G401.6 (cell line): ENCODE measurements around the gene VAC14.
A peak's percentile ranks its signal among the peaks of the same experiment; 100 is the strongest.

Experiments used
- FAIRE-seq: peaks from 2 replicates; lab custom pipeline; 2012; peaks lifted over from hg19 to GRCh38; lab: Jason Lieb, UNC

Gene VAC14

DNA sequence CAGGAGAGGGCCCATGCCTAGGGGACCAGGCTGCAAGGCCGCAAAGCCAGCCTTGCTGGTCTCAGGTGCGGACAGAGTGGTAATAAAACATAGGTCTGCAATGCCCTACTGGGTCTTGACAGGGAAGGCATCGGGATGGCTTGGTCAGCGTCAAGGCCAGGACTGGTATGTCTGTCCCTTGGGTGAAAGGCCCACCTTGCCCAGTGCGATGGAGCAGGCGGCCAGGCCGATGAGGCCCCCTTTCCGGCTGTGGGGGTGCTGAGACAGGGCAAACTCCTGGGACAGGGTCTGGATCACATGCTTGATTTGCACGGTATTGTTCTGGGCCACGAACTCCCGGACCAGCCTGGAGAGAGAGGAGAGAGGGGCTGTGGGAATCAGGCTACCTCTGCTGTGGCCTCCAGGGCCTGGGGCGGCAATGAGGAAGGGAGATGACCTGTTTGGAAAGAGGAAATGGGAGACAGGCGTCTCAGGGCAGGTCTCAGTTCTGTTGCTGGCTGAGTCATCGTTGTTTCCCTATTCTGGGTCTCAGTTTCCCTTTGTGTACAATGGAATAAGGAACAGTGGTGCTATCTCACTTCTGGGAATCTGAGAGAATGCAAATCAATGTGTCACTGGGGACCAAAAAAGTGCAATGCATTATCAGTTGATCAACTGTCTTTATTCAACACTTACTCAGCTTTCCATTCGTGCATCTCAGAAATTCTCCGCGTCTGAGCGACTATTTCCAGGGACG is 14.8 kb downstream of the VAC14 start:
- no peak for FAIRE-seq

DNA sequence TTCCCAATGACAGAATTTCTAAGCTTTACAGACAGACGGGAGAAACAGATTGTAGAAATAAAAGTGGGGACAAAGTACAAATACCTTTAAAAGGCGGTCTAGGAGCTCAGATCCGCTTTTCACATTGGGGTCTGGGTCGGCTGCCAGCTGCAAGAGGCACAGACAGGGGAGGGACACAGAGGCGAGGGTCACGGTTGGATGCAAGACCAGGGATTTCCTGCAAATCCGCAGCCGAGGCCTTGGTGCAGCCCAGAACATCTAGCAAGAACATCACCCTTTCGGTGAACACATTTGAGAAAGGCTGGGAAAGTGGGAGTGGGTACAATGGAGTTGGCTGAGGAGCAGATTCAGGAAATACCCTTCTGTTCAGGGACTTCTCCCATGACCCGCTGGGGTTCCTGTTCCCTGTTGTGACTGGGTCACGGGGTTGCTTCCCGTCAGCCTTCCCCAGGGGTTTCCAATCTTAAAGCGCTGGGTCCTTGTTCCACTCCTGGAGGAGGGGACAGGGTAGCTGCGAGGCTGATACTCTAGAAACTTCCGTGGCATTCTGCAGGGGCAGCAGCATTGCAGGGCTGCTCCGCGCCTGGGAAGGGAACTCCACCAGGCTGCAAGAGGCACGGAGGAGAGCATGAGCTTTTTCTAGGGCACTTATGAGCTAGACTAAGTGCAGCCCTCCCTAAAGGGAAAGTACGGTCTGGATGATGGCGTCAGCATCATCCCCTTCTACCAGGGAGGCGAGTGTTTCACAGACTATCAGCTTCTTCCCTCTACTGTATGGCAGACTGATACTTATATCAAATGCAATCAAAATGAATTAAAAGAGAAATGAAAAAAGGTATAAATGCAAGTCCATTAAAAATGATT is 16.0 kb downstream of the VAC14 start:
- no peak for FAIRE-seq

DNA sequence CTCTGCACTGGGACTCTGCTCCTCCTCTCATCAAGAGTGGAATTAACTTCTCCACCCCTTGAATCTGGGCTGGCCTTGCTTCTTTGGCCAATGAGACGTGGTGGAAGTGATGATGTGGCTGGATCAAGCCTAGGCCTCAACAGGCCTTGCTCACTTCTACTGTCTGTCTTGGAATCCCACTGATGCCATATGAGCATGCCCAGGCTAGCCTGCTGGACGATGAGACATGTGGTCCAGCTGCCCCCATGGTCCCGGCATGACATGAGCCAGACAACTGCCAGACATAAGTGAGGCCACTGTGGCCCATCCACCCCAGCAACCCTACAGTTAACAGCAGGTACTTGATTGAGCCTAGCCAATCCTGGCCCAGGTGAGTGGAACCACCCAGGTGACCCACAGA is 18.7 kb downstream of the VAC14 start:
- FAIRE-seq = no peak

DNA sequence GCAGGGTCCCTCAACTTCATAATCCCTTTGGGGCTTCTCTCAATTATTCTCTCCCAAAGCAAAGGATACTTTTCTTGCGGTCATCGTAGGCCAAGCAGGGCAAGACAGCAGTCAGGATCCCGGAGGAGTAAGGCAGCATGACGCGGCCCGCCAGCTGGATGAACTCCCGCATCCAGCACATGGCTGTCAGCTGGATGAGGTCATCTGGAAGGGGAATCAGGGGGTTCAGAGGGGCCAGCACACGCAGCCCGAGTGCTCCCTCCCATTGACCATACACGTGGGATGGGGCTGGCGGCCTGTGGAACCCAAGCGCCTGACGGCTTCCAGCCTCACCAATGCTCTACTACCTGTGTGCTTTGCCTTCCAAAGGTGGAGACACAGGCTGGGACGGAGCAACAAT is 19.2 kb downstream of the VAC14 start:
- no peak for FAIRE-seq

DNA sequence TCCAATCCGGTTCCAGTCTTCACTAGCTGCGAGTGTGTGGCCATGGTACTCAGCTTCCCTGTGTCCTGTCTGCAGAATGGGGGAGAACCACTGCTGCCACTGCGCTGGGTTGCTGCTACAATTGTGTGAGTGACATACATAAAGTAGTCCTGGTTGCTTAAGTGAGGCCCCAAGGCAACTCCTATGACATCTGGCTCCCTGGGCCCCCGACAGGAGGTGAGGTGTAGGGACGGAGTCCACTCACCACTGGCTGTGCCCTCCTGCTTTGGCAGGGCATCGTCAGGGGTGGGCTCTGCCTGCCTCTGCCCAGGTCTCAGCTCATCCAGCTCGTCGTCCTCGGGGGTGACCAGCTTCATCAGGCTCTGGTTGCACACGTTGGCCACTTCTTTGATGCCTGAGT is 20.4 kb downstream of the VAC14 start:
- FAIRE-seq = no peak

DNA sequence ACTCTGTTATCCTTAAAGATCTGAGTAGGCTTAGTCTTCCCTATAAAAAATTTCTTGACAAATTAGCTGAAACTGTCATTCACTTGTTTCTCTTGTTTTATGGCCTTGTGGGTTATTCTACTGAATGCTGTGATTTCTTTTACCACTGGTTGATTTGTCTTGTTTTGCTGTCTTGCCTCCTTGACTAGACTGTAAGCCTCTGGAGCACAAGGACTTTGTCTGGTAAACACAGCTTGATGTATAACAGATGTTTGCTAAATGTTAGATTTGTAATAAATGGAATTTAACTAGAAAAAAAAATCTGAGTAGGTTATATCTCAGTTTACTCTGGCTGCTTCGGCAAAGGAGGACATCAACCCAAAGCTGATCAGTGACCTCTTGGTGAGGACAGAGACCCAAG is 21.6 kb downstream of the VAC14 start:
- FAIRE-seq = no peak

DNA sequence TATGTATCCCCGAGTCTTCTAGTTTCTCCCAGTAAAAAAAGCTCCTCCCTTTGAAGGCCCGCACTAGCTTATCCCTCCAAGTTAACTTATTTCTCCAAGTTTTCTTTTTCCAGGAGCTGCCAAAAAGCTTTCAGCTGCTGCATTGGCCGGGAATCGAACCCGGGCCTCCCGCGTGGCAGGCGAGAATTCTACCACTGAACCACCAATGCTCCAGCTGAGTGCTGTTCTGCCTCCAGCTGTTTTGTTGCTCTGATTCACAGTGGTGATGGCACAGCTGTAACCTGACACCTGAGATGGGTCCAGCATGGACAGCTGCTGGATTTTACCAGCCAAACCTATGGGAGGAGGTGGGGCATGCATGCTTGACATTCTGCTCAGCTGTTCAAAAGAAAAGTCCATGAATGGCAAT is 22.1 kb downstream of the VAC14 start:
- no peak for FAIRE-seq

DNA sequence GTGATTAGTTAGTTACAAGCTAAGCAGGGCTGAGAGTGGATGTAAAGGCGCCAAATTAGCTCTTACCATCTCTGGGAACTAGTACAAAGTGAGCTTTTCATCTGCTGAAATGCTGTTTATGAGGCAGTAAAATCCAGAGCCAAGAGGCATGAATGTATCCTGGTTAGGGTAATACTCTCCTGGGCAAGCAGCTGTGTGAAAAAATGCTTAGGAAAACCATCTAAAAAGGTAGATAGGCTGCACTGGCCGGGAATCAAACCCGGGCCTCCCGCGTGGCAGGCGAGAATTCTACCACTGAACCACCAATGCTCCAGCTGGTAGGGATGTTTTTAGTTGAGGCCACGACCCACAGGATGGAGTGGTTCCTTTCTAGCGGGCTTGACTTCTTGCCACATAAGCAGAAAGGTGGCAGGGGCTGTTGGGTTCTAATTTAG is 23.0 kb downstream of the VAC14 start:
- no peak for FAIRE-seq

DNA sequence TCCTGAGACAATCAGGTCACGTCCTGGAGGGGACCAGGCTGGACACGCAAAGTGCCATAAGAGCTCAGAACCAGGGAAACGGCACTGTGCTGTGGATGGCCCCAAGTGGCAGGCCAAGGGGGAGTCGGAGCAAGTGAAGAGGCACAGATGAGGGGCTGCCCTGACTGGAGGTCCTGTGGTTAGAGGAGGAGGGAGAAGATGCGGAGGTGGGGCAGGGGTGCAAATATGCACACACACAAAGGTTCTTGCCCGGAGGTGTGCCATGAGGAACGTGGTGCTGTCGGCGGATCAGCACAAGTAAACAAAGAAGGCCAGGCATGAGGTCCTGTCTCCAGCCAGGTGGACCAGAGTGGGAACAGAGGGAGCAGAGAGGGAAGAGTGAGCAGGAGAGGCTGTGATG is 23.5 kb downstream of the VAC14 start:
- no peak for FAIRE-seq

DNA sequence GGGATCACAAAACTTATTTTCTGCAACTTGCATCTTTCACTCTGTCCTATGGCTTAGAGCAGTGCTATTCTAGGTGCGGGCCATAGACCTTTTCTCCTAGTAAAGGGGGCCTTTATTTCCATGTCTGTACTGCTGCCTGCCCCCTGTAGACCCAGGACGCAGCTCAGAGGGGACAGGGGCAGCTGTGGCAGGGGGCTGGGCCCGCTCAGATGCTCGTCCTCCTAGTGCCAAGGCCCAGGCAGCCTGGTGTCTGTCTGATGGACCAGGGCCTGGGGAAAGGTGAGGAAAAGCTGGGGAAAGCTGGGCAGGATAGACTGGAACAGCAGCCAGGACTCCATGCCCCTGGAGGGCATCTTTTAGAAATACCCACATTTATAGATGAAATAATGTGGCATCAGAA is 25.6 kb downstream of the VAC14 start:
- FAIRE-seq = no peak

DNA sequence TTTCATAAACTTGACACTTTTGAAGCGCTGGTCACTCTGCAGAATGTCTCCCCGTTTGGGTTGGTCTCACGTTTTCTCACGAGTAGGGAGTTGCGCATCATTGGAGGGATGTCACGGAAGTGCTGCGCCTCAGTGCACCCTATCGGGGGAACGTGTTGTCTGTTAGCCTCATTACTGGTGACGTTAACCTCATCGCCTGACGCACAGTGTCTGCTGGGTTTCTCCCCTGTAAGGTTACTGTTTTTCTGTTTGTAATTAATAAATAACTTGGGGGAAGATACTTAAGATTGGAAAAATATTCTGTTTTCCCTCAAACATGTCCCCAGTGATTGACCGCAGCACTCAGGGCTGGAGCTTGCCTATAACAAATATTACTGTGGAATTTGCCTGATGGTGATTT is 26.7 kb downstream of the VAC14 start:
- FAIRE-seq = no peak

DNA sequence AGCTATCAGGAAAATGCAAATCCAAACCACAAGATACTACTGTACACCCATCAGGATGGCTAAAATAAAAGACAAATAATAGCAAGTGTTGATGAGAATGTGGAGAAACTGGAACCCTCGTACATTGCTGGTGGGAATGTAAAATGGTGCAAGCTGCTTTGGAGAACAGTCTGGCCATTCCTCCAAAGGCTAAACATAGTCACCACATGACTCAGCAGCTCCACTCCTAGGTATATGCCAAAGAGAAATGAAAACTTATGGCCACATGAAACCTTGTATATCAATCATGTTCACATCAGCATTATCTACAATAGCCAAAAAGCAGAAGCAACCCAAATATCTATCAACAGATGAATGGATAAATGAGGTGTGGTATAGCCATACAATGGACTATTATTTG is 28.5 kb downstream of the VAC14 start:
- FAIRE-seq = no peak

DNA sequence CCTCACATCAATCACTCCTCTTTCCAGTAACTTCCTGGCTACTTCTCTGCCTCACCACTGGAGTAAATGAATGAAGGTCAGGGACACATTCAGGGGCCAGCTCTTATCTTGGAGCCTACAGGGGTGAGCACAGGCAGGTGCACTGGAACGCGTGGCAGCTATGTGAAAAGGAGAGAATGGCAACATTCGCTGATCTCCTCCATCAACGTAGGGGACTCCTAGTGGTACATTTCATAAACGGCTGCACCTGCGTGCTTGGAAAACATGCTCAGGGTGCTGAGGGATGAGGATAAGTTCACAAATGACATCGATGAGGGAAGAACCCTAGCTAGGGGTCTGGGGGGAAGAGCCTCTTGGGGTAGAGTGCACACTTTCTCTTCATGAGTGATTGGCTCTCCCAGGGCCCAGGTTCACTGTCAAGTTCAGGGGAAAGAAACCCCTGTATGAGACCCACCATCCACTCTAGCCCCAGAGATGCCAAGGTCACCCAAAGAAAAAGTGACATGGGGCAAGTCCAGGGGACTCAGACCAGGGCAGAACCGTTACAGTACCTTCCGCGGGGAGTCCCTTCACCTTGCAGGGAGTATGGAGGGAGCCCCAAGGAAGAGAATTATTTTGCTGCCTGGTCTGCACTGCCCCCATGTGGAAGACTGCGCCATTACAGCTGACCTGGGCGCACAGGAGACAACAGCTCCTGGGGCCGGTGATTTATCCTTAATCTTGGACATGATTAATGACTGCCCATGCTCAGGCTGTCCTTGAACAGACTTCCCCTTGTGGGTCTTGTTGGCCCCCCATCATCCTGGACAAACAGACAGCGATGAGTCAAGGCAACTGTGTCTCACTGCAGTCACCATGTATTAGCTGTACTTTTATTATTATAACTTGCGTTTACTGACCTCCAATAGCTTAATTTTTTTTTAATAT is 30.1 kb downstream of the VAC14 start:
- peak; percentile 36 for FAIRE-seq

DNA sequence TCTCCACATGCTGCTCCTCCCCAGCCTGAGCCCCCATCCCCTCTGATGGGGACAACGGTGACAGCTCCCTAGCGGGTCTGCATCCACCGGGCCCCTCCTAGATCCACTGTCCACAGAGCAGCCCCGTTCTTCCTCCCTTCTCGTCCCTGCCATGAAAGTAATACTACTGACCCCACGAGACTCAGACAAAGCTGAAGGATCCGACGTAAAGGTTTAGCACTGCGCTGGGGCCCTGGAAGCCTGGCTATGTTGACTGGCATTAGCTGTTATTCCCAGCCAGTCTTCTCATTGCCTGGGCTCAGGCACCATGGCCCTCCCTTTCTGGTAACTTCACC is 30.7 kb downstream of the VAC14 start:
- FAIRE-seq = no peak

DNA sequence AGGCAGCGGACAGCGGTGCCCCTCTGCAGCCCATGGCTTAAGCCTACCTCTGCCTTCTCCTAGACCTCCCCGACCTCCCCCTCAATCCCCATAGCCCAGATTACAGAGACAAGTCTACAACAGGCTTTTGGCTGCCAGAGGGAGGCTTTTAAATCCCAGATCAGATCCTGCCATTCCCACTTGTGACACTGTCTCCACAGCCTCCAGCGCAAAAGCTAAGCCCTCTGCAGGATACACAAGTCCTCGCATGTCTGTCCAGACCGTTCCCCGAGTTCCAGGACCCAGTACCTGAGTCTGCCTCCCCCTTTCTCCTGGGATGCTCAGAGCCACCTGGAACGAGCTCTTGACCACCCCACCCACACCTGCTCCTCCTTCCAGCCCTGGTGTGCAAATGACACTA is 31.2 kb downstream of the VAC14 start:
- FAIRE-seq = no peak

DNA sequence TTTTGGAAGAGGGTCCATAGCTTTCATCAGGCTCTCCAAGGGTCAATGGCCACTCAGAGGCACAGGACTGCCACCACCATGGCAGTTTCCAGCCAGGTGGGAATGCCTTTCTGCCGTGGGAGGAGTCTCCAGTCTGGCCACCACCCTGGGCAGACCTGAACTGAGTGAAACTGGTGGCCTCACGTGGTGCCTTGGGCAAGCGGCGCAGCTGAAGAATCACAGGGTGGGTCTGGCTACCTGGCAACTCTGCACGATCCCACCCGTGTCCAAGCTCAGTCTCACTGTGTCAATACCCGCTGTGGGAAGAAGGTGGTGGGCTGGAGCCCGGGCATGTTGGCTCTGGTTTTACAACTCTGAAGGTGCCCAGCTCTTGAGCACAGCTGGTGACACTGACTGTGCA is 31.8 kb downstream of the VAC14 start:
- FAIRE-seq = no peak

DNA sequence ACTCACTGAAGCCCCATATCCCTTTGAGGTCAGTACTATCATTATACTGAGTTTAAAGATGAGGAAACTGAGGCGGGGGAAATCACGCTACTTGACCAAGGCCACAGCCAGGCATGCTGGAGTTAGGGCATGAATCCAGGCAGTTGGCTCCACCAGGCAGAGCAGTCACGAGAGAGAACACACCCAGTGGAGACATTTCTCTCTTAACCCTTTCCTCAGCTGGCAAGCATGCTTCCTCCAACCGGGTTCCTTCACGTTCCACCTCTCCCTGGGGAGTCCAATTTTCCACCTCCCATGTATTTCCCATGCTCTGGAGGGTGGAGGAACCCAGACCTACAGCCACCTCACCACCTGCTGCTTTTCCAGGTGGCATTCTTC is 32.8 kb downstream of the VAC14 start:
- FAIRE-seq = no peak

DNA sequence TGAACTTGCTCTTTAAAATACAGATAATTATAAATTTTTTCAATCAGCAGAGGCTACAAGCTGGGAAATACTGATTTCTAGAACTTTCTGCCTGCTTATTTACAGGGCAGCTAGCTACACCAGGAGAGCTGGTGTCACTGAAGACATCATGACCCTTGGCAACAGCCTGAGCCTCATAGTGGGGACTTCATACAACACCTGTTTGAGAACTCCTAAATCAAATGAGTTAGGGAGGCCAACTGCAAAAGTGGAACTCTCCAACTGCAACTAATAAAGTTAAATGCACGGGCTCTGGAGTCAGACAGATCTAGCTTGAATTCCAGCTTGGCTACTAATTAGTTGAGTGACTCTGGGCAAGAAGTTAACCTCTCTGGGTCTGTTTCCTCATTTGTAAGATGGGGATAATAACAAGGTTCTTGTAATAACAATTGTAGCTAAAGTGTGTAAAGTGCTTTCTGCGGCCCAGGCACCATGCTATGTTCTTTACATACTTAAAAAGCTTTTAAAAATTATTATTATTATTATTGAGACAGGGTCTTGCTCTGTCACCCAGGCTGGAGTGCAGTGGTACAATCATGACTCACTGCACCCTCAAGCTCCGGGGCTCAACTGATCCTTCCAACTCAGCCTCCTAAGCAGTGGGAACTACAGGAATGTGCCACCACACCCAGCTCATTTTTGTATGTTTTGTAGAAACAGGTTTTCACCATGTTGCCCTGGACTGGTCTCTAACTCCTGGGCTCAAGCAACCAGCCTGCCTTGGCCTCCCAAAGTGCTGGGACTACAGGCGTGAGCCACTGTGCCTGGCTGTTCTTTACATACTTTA is 33.4 kb downstream of the VAC14 start:
- no peak for FAIRE-seq

DNA sequence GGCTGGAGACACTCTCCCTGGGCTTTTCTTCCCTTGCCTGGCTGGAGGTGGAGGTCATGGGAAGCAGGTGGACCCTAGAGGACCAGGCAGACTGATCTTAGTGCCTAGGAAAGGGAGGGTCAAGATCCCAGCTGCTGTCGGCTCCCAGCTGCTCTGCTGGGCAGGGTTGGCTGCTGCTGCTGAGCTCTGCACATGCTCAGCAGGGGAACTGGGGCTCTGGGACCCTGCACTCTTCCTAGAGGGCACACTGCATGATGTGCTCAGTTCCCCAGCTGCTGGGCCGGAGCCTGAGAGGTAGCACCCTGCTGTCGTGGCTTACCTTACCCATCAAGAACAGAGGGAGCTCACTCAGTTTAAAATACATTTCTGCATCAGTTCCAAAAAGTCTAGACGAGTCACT is 34.3 kb downstream of the VAC14 start:
- FAIRE-seq = no peak

DNA sequence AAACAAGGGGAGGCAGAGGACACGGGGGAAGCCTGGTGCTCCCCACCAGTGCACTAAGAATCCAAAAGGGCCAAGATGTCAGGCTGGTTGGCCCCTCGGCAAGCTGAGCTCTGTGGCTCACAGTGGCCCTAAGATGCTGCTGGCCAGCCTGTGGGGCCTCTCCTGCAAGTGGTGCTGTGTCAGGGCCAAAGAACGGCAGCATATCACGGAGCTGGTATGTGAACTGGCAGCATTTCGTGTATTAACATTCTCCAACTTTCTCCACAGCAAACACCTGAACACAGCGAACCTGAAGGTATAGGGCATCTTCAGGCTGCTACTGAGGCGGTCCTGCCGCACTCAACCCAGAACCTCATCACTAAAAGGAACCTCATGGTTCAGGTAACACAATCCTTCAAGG is 34.8 kb downstream of the VAC14 start:
- no peak for FAIRE-seq

DNA sequence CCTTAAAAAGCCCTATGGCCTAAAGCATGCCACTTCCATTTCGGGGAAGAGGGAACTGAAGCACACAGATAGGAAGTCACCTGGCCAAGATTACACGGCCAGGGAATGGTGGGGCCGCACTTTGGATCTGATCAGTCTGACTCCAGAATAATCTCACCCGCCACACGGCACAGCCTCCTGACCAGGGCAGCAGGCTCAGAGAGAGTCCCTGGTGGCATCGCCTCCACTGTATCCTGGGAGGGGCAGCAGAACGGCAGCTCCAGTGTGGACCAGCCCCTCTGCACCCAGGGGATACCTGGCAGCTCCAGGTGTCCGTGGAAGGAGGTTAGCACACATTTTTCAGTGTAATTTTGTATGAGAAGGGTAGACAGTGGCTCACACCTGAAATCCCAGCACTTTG is 35.5 kb downstream of the VAC14 start:
- FAIRE-seq = no peak

DNA sequence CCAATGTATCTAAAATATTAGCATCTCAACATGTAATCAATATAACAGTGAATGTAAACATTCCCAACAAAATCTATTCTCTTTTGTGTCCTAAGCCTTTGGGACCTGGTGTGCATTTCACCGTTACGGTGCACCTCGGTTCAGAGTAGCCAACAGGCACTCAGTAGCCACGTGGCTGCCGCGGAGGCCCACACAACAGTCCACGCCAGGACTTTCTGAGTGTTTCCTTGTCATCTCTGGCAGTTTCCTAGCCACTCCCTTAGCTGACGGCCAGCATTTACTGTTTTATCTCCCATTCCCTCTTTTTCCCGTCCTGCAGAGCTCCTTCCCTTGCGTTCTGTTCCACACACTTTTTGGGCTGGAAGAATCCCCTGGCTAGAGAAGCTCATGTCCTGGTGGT is 36.3 kb downstream of the VAC14 start:
- no peak for FAIRE-seq
